ENCODE results near the gene REXO4.

Gene REXO4

GRCh38 chr9:133427658-133428348 lies 10.0 kb upstream of the REXO4 start:
- Histone ChIP-seq H3K36me3 (ENCODE audit: control insufficient read depth, insufficient read depth, low read length) (no peaks in the 10 kb centered on the region), H3K27me3 (ENCODE audit: control insufficient read depth, insufficient read depth, low read length) (peaks cover 3% of the 10 kb centered on the region), H3K9ac (ENCODE audit: low read length) (no peak overlapping the region), H3K4me3 (ENCODE audit: low read length) (no peak overlapping the region), H3K4me1 (ENCODE audit: control insufficient read depth, insufficient read depth, low read length) (peaks cover 42% of the 10 kb centered on the region), H3K9me3 (ENCODE audit: control insufficient read depth, low read length) (no peaks in the 10 kb centered on the region)

GRCh38 chr9:133426011-133426410 lies 8.2 kb upstream of the REXO4 start:
- Histone ChIP-seq H3K9ac (ENCODE audit: low read length) (no peak overlapping the region), H3K4me3 (ENCODE audit: low read length) (no peak overlapping the region), H3K9me3 (ENCODE audit: control insufficient read depth, low read length) (no peaks in the 10 kb centered on the region), H3K4me1 (ENCODE audit: control insufficient read depth, insufficient read depth, low read length) (peaks cover 60% of the 10 kb centered on the region), H3K36me3 (ENCODE audit: control insufficient read depth, insufficient read depth, low read length) (no peaks in the 10 kb centered on the region), H3K27me3 (ENCODE audit: control insufficient read depth, insufficient read depth, low read length) (peaks cover 3% of the 10 kb centered on the region)

GRCh38 chr9:133425049-133425632 lies 7.3 kb upstream of the REXO4 start:
- Histone ChIP-seq H3K4me3 (ENCODE audit: low read length) (no peak overlapping the region), H3K9me3 (ENCODE audit: control insufficient read depth, low read length) (no peaks in the 10 kb centered on the region), H3K4me1 (ENCODE audit: control insufficient read depth, insufficient read depth, low read length) (peaks cover 69% of the 10 kb centered on the region), H3K36me3 (ENCODE audit: control insufficient read depth, insufficient read depth, low read length) (no peaks in the 10 kb centered on the region), H3K9ac (ENCODE audit: low read length) (no peak overlapping the region), H3K27me3 (ENCODE audit: control insufficient read depth, insufficient read depth, low read length) (peaks cover 3% of the 10 kb centered on the region)

GRCh38 chr9:133424187-133424586 lies 6.4 kb upstream of the REXO4 start:
- Histone ChIP-seq H3K4me1 (ENCODE audit: control insufficient read depth, insufficient read depth, low read length) (peaks cover 74% of the 10 kb centered on the region), H3K36me3 (ENCODE audit: control insufficient read depth, insufficient read depth, low read length) (no peaks in the 10 kb centered on the region), H3K9me3 (ENCODE audit: control insufficient read depth, low read length) (no peaks in the 10 kb centered on the region), H3K27me3 (ENCODE audit: control insufficient read depth, insufficient read depth, low read length) (peaks cover 3% of the 10 kb centered on the region), H3K9ac (ENCODE audit: low read length) (no peak overlapping the region), H3K4me3 (ENCODE audit: low read length) (no peak overlapping the region)

- Histone ChIP-seq H3K4me1 (ENCODE audit: control insufficient read depth, insufficient read depth, low read length) (peaks cover 79% of the 10 kb centered on the region), H3K9ac (ENCODE audit: low read length) (no peak overlapping the region), H3K4me3 (ENCODE audit: low read length) (no peak overlapping the region), H3K36me3 (ENCODE audit: control insufficient read depth, insufficient read depth, low read length) (no peaks in the 10 kb centered on the region), H3K27me3 (ENCODE audit: control insufficient read depth, insufficient read depth, low read length) (peaks cover 3% of the 10 kb centered on the region), H3K9me3 (ENCODE audit: control insufficient read depth, low read length) (no peaks in the 10 kb centered on the region)
These were observed 5.4 kb upstream of the REXO4 start for GRCh38 chr9:133423216-133423615.

GRCh38 chr9:133421615-133422542 lies 4.1 kb upstream of the REXO4 start, which contains the start of gene ADAMTS13:
ADAMTS13 (plus strand) TSS chr9:133422367; CDS start chr9:133422444, 77 bp downstream.
- H3K27me3 ChIP-seq (ENCODE audit: control insufficient read depth, insufficient read depth, low read length): no peaks in the 10 kb centered on the region
- peaks cover 71% of the 10 kb centered on the region for H3K4me1 ChIP-seq (ENCODE audit: control insufficient read depth, insufficient read depth, low read length)
- H3K9ac ChIP-seq (ENCODE audit: low read length): peak within 1 kb of the TSS; percentile 29
- H3K36me3 ChIP-seq (ENCODE audit: control insufficient read depth, insufficient read depth, low read length): no peaks in the 10 kb centered on the region
- H3K9me3 ChIP-seq (ENCODE audit: control insufficient read depth, low read length): no peaks in the 10 kb centered on the region
- no peak within 1 kb of the TSS for H3K4me3 ChIP-seq (ENCODE audit: low read length)

GRCh38 chr9:133420392-133420827 lies 2.6 kb upstream of the REXO4 start:
- H3K36me3 ChIP-seq (ENCODE audit: control insufficient read depth, insufficient read depth, low read length): no peaks in the 10 kb centered on the region
- H3K9me3 ChIP-seq (ENCODE audit: control insufficient read depth, low read length): no peaks in the 10 kb centered on the region
- H3K4me3 ChIP-seq (ENCODE audit: low read length): no peak overlapping the region
- H3K9ac ChIP-seq (ENCODE audit: low read length): no peak overlapping the region
- H3K4me1 ChIP-seq (ENCODE audit: control insufficient read depth, insufficient read depth, low read length): peaks cover 72% of the 10 kb centered on the region
- H3K27me3 ChIP-seq (ENCODE audit: control insufficient read depth, insufficient read depth, low read length): no peaks in the 10 kb centered on the region

GRCh38 chr9:133419005-133419404 lies 1.2 kb upstream of the REXO4 start:
- Histone ChIP-seq H3K4me1 (ENCODE audit: control insufficient read depth, insufficient read depth, low read length) (peaks cover 58% of the 10 kb centered on the region), H3K36me3 (ENCODE audit: control insufficient read depth, insufficient read depth, low read length) (no peaks in the 10 kb centered on the region), H3K27me3 (ENCODE audit: control insufficient read depth, insufficient read depth, low read length) (no peaks in the 10 kb centered on the region), H3K9me3 (ENCODE audit: control insufficient read depth, low read length) (no peaks in the 10 kb centered on the region), H3K4me3 (ENCODE audit: low read length) (no peak overlapping the region), H3K9ac (ENCODE audit: low read length) (peak overlapping the region; percentile 83)

- H3K9me3 ChIP-seq (ENCODE audit: control insufficient read depth, low read length): no peaks in the 10 kb centered on the region
- H3K4me3 ChIP-seq (ENCODE audit: low read length): no peak overlapping the region
- H3K4me1 ChIP-seq (ENCODE audit: control insufficient read depth, insufficient read depth, low read length): peaks cover 20% of the 10 kb centered on the region
- H3K36me3 ChIP-seq (ENCODE audit: control insufficient read depth, insufficient read depth, low read length): no peaks in the 10 kb centered on the region
- no peak overlapping the region for H3K9ac ChIP-seq (ENCODE audit: low read length)
- no peaks in the 10 kb centered on the region for H3K27me3 ChIP-seq (ENCODE audit: control insufficient read depth, insufficient read depth, low read length)
These were observed 2.6 kb downstream of the REXO4 start for GRCh38 chr9:133415170-133415569.

- Histone ChIP-seq H3K4me3 (ENCODE audit: low read length) (no peak overlapping the region), H3K36me3 (ENCODE audit: control insufficient read depth, insufficient read depth, low read length) (no peaks in the 10 kb centered on the region)
These were observed 9.8 kb downstream of the REXO4 start for GRCh38 chr9:133408042-133408441.

GRCh38 chr9:133406480-133407307 lies 11.1 kb downstream of the REXO4 start:
- no peaks in the 10 kb centered on the region for H3K4me1 ChIP-seq (ENCODE audit: control insufficient read depth, insufficient read depth, low read length)
- H3K36me3 ChIP-seq (ENCODE audit: control insufficient read depth, insufficient read depth, low read length): no peaks in the 10 kb centered on the region
- H3K27me3 ChIP-seq (ENCODE audit: control insufficient read depth, insufficient read depth, low read length): no peaks in the 10 kb centered on the region
- no peaks in the 10 kb centered on the region for H3K9me3 ChIP-seq (ENCODE audit: control insufficient read depth, low read length)
- H3K9ac ChIP-seq (ENCODE audit: low read length): no peak overlapping the region
- no peak overlapping the region for H3K4me3 ChIP-seq (ENCODE audit: low read length)

More at GRCh38 chr9:133408042-133408441, 9.8 kb downstream of the REXO4 start:
- no peak overlapping the region for H3K9ac ChIP-seq (ENCODE audit: low read length)
- H3K27me3 ChIP-seq (ENCODE audit: control insufficient read depth, insufficient read depth, low read length): no peaks in the 10 kb centered on the region
- no peaks in the 10 kb centered on the region for H3K4me1 ChIP-seq (ENCODE audit: control insufficient read depth, insufficient read depth, low read length)
- H3K9me3 ChIP-seq (ENCODE audit: control insufficient read depth, low read length): no peaks in the 10 kb centered on the region
